GM21390 (cell line): ENCODE measurements around the gene UGT2B17.
"Not testable (repeated sequence)": the region's sequence is repeated elsewhere in the genome, so short reads cannot be mapped to it uniquely, and the experiment has no call there.

Experiments used
- ATAC-seq: cut with Tn5 transposase; IDR thresholded peaks from one replicate; pipeline ENCODE4 v1.9.1; 2021; ENCODE audit not compliant: unreplicated experiment

UGT2B17 gene

GRCh38 chr4:68569466-68570121 is 6.5 kb downstream of the UGT2B17 start:
- ATAC-seq = no peak

DNA sequence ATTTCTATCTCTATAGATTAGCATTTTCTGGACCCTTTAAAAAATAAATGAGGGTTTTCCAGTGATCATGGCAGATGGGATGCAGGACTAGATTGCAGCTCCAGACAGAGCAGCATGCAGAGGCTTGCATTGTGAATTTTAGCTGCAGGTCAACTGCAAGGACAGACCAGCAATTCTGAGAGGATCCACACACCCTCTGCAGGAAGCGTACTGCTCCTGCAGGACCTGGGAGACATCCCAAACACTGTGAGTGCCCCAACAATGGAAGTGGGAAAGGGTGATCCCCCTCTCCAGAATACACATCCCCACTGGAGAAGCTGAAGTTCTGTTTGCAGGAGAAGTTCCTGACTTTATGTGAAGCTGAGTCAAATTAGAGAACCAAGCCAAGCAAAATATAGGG is 7.1 kb downstream of the UGT2B17 start:
- not testable (repeated sequence) for ATAC-seq

DNA sequence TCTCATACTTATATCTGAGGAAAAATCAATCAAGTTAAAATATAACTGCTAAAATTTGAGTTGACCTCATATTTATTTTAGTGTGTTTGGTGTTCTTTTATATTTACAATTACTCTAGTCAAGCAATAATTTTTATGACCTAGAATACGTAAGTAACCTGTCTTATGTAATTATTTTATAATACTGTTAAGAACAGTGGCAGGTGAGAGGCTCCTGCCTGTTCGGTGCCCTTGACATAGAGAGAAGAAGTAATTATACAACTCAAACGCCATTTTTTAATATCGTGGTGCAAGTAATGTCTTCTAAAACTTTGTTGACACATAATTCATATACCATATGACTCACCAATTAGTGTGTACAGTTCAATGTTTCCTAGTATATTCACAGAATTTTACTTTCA is 7.6 kb downstream of the UGT2B17 start:
- not testable (repeated sequence) for ATAC-seq

DNA sequence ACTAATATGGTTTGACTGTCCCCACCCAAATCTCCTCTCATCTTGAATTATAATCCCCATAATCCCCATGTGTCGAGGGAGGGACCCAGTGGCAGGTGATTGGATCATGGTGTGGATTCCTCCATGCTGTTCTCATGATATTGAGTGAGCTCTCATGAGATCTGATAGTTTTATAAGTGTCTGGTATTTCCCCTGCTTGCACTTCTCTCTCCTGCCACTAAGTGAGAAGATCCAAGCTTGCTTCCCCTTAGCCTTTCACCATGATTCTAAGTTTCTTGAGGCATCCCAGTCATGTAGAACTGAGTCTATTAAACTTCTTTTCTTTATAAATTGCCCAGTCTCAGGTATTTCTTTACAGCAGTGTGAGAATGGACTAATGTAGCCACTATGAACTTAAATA is 9.8 kb downstream of the UGT2B17 start:
- ATAC-seq = not testable (repeated sequence)

- not testable (repeated sequence) for ATAC-seq
These were observed 11.0 kb downstream of the UGT2B17 start for GRCh38 chr4:68565082-68565481.

GRCh38 chr4:68560364-68561070 is 15.6 kb downstream of the UGT2B17 start:
- ATAC-seq = not testable (repeated sequence)

GRCh38 chr4:68553830-68554229 is 22.3 kb downstream of the UGT2B17 start:
- not testable (repeated sequence) for ATAC-seq

DNA sequence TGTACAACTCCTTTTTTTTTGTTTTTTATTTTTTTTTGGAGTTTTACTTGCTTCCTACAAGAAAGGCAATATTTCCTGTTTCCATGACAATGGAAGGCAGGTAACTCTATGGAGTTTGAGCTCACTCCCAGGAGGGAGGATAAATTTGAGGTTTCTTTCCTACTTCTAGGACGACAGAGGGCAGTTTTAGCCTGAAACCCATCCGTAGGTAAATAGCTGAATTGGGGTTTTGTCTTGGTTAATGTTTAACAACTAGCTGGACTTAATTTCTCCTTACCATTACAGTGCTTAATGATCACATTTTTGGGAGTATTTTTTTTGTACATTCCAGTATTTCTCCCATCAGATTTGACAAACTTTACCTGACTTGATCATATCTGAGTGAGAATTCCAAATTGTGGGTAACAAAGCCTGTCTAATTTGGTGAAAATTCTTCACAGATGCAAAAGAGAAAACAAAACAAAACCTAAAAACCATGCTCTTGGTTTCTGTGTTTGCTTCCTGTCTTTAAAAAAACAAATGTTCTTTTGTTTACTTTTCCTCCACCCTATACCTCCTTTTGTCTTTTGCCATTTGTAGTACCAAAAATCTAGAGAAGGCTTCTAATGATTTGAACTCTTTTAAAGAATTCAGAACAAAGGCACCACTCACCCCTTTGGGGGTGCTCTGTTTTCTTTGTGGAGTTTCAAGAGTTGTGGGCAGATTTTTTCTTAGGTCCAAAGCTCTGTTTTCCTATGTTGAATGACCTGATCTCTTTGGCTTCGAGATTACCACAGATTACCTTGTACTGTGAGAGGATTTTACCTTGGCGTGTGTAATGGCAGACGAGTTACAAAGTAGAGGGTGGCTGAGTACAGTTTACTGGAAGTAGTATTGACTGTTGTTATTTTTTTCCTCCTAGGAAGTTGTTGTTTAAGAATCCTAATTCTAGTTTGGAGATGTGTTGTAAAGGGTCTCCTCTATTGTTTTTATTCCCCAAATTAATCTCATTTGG is 23.0 kb downstream of the UGT2B17 start:
- ATAC-seq = not testable (repeated sequence)

DNA sequence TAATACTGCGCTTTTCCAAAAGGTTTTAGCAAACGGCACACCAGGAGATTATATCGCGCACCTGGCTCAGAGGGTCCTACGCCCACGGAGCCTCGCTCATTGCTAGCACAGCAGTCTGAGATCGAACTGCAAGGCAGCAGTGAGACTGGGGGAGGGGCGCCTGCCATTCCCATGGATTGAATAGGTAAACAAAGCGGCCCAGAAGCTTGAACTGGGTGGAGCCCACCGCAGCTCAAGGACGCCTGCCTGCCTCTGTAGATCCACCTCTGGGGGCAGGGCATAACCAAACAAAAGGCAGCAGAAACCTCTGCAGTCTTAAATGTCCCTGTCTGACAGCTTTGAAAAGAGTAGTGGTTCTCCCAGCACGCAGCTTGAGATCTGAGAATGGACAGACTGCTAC is 33.4 kb downstream of the UGT2B17 start:
- ATAC-seq = not testable (repeated sequence)

GRCh38 chr4:68536375-68536774 is 39.7 kb downstream of the UGT2B17 start:
- ATAC-seq = no peak

- no peak for ATAC-seq
These were observed 40.1 kb downstream of the UGT2B17 start for GRCh38 chr4:68535974-68536373.

DNA sequence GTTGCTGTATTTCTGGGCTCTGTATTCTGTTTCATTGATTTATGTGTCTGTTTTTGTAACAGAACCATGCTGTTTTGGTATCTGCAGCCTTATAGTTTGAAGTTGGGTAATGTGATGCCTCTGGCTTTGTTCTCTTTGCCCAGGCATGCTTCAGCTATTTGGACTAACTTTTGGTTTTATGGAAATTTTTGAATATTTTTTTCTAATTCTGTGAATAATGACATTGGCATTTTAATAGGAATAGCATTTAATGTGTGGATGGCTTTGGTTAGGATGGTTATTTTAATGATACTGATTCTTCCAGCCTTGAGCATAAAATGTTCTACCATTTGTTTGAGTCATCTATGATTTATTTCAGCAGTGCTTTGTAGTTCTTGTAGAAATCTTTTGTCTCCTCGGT is 53.9 kb downstream of the UGT2B17 start:
- ATAC-seq = not testable (repeated sequence)

GRCh38 chr4:68520985-68521384 is 55.1 kb downstream of the UGT2B17 start:
- no peak for ATAC-seq

DNA sequence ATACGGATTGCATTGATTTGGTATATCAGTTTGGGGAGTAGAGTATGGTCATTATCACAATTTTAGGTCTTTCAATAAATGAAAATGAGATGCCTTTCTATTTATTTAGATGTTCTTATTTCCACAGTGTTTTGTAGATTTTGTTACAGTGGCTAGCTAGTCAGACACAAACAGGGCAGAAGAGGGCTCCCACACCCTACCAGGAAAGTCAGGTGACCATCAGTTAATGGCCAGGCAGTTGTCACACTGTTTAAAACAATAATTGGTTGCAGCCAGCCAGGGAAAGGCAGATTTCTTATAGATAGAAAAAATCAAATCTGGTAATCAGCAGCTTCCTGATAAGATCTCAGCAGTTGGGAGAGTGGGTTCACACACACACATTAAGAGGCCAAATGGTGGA is 57.2 kb downstream of the UGT2B17 start:
- no peak for ATAC-seq

DNA sequence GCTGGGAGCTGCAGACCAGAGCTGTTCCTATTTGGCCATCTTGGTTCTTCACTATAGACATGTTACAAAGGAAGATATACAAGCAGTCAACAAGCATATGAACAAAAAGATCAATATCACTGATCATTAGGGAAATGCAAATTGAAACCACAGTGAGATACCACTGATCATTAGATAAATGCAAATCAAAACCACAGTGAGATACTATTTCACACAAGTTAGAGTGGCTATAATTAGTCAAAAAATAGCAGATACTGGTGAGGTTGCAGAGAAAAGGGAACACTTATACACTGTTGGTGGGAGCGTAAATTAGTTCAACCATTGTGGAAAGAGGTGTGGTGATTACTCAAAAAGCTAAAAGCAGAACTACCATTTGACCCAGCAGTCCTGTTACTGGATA is 70.7 kb downstream of the UGT2B17 start:
- peak; percentile 89 for ATAC-seq

DNA sequence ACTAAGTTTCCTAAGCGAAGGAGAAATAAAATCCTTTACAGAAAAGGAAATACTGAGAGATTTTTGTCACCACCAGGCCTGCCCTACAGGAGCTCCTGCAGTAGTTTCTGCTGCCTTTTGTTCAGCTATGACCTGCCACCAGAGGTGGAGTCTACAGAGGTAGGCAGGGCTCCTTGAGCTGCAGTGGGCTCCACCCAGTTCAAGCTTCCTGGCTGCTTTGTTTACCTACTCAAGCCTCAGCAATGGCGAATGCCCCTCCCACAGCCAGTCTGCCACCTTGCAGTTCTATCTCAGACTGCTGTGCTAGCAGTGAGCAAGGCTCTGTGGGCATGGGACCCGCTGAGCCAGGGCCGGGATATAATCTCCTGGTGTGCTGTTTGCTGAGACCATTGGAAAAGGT is 71.3 kb downstream of the UGT2B17 start:
- not testable (repeated sequence) for ATAC-seq

DNA sequence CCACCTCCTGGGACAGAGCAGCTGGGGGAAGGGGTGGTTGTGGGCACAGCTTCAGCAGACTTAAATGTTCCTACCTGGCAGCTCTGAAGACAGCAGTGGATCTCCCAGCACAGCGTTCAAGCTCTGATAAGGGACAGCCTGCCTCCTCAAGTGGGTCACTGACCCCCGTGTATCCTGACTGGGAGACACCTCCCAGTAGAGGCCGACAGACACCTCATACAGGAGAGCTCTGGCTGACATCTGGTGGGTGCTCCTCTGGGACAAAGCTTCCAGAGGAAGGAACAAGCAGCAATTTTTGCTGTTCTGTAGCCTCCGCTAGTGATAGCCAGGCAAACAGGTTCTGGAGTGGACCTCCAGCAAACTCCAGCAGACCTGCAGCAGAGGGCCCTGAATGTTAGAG is 72.7 kb downstream of the UGT2B17 start:
- ATAC-seq = not testable (repeated sequence)

GRCh38 chr4:68499021-68499420 is 77.1 kb downstream of the UGT2B17 start:
- no peak for ATAC-seq

DNA sequence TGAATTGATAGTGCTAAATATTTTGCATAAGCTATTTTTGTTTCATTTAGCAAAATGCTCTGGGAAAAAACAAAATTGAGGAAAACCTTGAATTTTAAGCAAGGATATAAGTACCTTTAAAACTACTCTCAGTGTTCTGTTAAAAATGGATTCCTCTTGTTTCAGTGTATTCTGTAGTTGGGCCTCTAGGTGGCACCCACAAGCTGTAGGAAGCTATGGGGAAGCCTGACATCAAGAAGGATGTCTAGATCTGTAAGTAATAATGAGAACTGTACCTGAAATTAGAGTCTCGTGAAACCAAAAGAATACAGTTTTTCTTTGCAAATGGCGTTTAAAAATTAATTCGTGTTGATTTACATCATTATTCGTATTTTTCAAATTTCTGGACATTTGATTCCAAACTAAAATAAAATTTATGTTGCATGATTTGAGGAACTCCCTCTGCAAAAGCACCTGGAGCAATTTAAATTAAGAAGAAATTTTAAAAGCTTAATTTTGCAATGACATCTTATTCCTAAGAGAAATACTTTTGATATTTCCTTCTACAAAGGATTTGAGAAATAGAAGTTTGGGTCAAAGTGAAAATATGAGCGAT is 77.6 kb downstream of the UGT2B17 start:
- peak; percentile 90 for ATAC-seq

- peak; percentile 39 for ATAC-seq
These were observed 81.4 kb downstream of the UGT2B17 start for GRCh38 chr4:68494688-68495087.
